CD14-positive monocyte (primary cell): ENCODE results near the gene BLOC1S1. TPM values are rescaled to one million over a fixed set of nuclear protein-coding genes. Genes with fewer than 3 reads are reported as not detected.

ENCODE experiments used
- DNase-seq, 3 donors: peaks; one replicate each; pipeline ENCODE4 v3.0.0-alpha.2; 2011 to 2022
- H2AFZ ChIP-seq: 2 replicates; pipeline ENCODE4 v1.6.0; 2012; ENCODE audit warnings: mild to moderate bottlenecking, low read depth, low read length, inconsistent platforms; ENCODE audit not compliant: insufficient read depth, poor library complexity, severe bottlenecking
- H3K27ac ChIP-seq, 2 donors: 1 replicate in 1 of 2; 2 replicates in 1 of 2; pipeline ENCODE4 v1.5.1; 2012 to 2013; ENCODE audit warnings: low read length in 2 of 2, control low read depth in 1 of 2, inconsistent platforms in 1 of 2, low read depth in 1 of 2, mild to moderate bottlenecking in 1 of 2
- H3K27me3 ChIP-seq, 2 donors: one replicate each; pipeline versions ENCODE4 v1.6.0 to v1.6.1; 2011 to 2013; ENCODE audit warnings: low read length in 2 of 2; ENCODE audit not compliant: control insufficient read depth in 2 of 2, insufficient read depth in 2 of 2
- H3K36me3 ChIP-seq, 2 donors: replicated peaks in 1 of 2; 1 replicate in 1 of 2; 2 replicates in 1 of 2; pipeline versions ENCODE4 v1.5.1 to v1.6.1; 2012 to 2013; ENCODE audit warnings: low read length in 2 of 2, control low read depth in 1 of 2, inconsistent platforms in 1 of 2, mild to moderate bottlenecking in 1 of 2; ENCODE audit not compliant: insufficient read depth in 2 of 2, control insufficient read depth in 1 of 2
- H3K4me1 ChIP-seq, 2 donors: 1 replicate in 1 of 2; 2 replicates in 1 of 2; pipeline versions ENCODE4 v1.5.1 to v1.6.1; 2012 to 2013; ENCODE audit warnings: low read length in 2 of 2, control low read depth in 1 of 2, inconsistent platforms in 1 of 2, mild to moderate bottlenecking in 1 of 2, moderate library complexity in 1 of 2; ENCODE audit not compliant: insufficient read depth in 2 of 2, control insufficient read depth in 1 of 2
- H3K4me2 ChIP-seq: replicated peaks from 2 replicates; pipeline ENCODE3; 2012; ENCODE audit warnings: low read length, moderate library complexity, mild to moderate bottlenecking; ENCODE audit not compliant: poor library complexity, severe bottlenecking; ENCODE audit errors: extremely low read depth
- H3K4me3 ChIP-seq, 3 experiments: fragments of 200-600 bp in 1 of 3; sonication (generic) in 1 of 3; replicated peaks in 1 of 3; 1 replicate in 2 of 3; 2 replicates in 1 of 3; pipeline ENCODE4 v1.5.1; 2011 to 2013; ENCODE audit warnings: low read length in 3 of 3, mild to moderate bottlenecking in 3 of 3, control low read depth in 2 of 3, low read depth in 2 of 3, inconsistent platforms in 1 of 3, moderate library complexity in 1 of 3
- H3K79me2 ChIP-seq: 2 replicates; pipeline ENCODE4 v1.6.0; 2012; ENCODE audit warnings: mild to moderate bottlenecking, control low read depth, inconsistent platforms, low read length, moderate library complexity; ENCODE audit not compliant: insufficient read depth
- H3K9ac ChIP-seq: 2 replicates; pipeline ENCODE4 v1.6.0; 2017; ENCODE audit warnings: low read length, mild to moderate bottlenecking; ENCODE audit not compliant: insufficient read depth, poor library complexity, severe bottlenecking
- H3K9me3 ChIP-seq, 2 donors: replicated peaks in 1 of 2; 1 replicate in 1 of 2; 2 replicates in 1 of 2; pipeline versions ENCODE4 v1.5.1 to v1.6.1; 2012 to 2013; ENCODE audit warnings: low read length in 2 of 2, control low read depth in 1 of 2; ENCODE audit not compliant: control insufficient read depth in 1 of 2, insufficient read depth in 1 of 2
- H4K20me1 ChIP-seq: 2 replicates; pipeline ENCODE4 v1.6.0; 2012; ENCODE audit warnings: mild to moderate bottlenecking, low read length, control low read depth, moderate library complexity; ENCODE audit not compliant: insufficient read depth
- H3K27ac Mint-ChIP-seq, 7 donors: one replicate each; pipeline ENCODE4 v1.8.0; 2020; ENCODE audit warnings: mild to moderate bottlenecking in 7 of 7, mixed read lengths in 7 of 7, moderate library complexity in 6 of 7, inconsistent platforms in 2 of 7
- H3K27me3 Mint-ChIP-seq, 3 donors: one replicate each; pipeline ENCODE4 v1.8.0; 2021 to 2022; ENCODE audit warnings: low read depth in 3 of 3, mild to moderate bottlenecking in 3 of 3, mixed read lengths in 3 of 3, moderate library complexity in 3 of 3, inconsistent platforms in 1 of 3
- H3K36me3 Mint-ChIP-seq, 2 donors: one replicate each; pipeline ENCODE4 v1.8.0; 2020; ENCODE audit warnings: mixed read lengths in 2 of 2, inconsistent platforms in 1 of 2, mild to moderate bottlenecking in 1 of 2
- H3K4me1 Mint-ChIP-seq: one replicate; pipeline ENCODE4 v1.8.0; 2020; ENCODE audit warnings: mild to moderate bottlenecking, mixed read lengths
- H3K4me3 Mint-ChIP-seq, 2 donors: one replicate each; pipeline ENCODE4 v1.8.0; 2020; ENCODE audit warnings: mild to moderate bottlenecking in 2 of 2, mixed read lengths in 2 of 2, moderate library complexity in 1 of 2
- H3K9me3 Mint-ChIP-seq, 7 donors: one replicate each; pipeline ENCODE4 v1.8.0; 2020 to 2022; ENCODE audit warnings: mixed read lengths in 7 of 7, mild to moderate bottlenecking in 6 of 7, moderate library complexity in 6 of 7, inconsistent platforms in 2 of 7
- WGBS: methylation state at CpG from one replicate; pipeline ENCODE4 v1.1.5; 2013; ENCODE audit warnings: missing lambda C conversion rate; ENCODE audit not compliant: insufficient coverage; 5-methylcytosine and 5-hydroxymethylcytosine counted together
- intact Hi-C, 2 donors: fragments of 100-400 bp; cut with micrococcal nuclease; formaldehyde crosslinking; loops; one replicate each; pipeline versions ENCODE4 v1.15.0 to v1.15.1; 2023
- polyA plus RNA-seq, 3 donors: library from polyadenylated mRNA; depleted of rRNA in 1 of 3; unstranded in 2 of 3; stranded (reverse) in 1 of 3; fragments of 300-500 nt in 2 of 3; fragments of >200 nt in 1 of 3; fragmentation: Illumina TruSeq in 2 of 3; gene quantifications; 1 replicate in 2 of 3; 2 replicates in 1 of 3; pipeline ENCODE4 v1.2.3, GENCODE V29; 2012 to 2021
- TF ChIP-seq, protein P1 (sequence below): fragments of 200-600 bp; IDR thresholded peaks from one replicate; pipeline ENCODE4 v1.8.0; 2022; ENCODE audit warnings: antibody characterized with exemption, mild to moderate bottlenecking

Gene BLOC1S1
- polyA plus RNA-seq, 3 donors: 222 to 358 (median 223) TPM

DNA sequence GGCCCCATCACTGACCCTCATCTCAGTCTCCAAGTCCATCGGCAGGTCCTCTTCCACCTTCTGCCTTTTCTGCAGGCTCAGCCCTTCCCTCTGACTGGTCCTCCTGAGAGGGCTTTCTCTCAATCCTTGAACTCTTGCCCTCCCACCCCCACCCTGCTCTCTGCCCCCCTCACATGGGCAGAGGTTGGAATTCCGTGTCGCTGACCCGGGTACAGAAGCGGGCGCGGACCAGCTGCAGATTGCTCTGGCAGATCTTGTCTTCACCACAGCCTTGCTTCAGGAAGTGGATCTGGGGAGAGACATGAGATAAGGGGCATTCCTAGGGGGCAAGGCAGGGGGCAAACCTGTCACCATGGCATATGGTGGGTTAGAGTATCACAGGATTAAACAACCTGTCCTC is 20.5 kb upstream of the BLOC1S1 start:
- Histone ChIP-seq H3K9ac (no peak overlapping the region), H3K36me3 (no peaks in the 10 kb centered on the region), H4K20me1 (no peaks in the 10 kb centered on the region), H3K27me3 (no peaks in the 10 kb centered on the region), H3K4me3 (no peak overlapping the region), H3K4me2 (no peak overlapping the region), H2AFZ (no peak overlapping the region), H3K9me3 (no peaks in the 10 kb centered on the region), H3K27ac (no peak overlapping the region), H3K4me1 (no peaks in the 10 kb centered on the region), H3K79me2 (no peaks in the 10 kb centered on the region)
- TF ChIP-seq, protein P1, sequence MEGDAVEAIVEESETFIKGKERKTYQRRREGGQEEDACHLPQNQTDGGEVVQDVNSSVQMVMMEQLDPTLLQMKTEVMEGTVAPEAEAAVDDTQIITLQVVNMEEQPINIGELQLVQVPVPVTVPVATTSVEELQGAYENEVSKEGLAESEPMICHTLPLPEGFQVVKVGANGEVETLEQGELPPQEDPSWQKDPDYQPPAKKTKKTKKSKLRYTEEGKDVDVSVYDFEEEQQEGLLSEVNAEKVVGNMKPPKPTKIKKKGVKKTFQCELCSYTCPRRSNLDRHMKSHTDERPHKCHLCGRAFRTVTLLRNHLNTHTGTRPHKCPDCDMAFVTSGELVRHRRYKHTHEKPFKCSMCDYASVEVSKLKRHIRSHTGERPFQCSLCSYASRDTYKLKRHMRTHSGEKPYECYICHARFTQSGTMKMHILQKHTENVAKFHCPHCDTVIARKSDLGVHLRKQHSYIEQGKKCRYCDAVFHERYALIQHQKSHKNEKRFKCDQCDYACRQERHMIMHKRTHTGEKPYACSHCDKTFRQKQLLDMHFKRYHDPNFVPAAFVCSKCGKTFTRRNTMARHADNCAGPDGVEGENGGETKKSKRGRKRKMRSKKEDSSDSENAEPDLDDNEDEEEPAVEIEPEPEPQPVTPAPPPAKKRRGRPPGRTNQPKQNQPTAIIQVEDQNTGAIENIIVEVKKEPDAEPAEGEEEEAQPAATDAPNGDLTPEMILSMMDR: no peak
- intact Hi-C loops: no loop called here
- H3K9me3 Mint-ChIP-seq: peaks cover 0 to 3% (median 0%) of the 10 kb centered on the region in 7 donors
- H3K27me3 Mint-ChIP-seq: peaks cover 5 to 7% (median 7%) of the 10 kb centered on the region in 3 donors
- WGBS: 100% methylated on average over 1 of the region's 7 CpGs
- H3K36me3 Mint-ChIP-seq: peaks cover 2 to 8% of the 10 kb centered on the region in 2 donors
- DNase-seq: no peak
- H3K27ac Mint-ChIP-seq: no peak overlapping the region
- no peak overlapping the region for H3K4me3 Mint-ChIP-seq
- H3K4me1 Mint-ChIP-seq: peaks cover under 1% of the 10 kb centered on the region

DNA sequence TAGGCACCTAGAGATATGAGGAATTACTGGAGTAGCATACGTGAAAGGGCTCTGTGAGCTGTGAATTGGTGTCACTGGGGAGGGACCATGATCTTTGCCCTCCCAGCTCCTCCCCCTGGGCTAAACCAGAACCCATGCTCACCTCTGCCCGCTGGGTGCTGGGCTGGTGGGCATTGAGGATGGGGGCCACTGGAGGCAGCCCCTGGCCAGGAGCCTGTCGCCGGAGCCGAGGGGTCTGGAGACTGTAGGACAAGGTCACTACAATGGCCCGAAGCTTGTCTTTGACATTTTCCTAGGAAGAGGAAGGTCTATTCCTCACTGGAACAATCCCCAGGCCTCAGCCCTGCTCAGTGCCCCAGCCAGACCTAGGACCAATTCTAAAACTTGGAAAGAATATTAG is 19.7 kb upstream of the BLOC1S1 start:
- Histone ChIP-seq H3K27ac (no peak overlapping the region), H3K4me2 (no peak overlapping the region), H4K20me1 (no peaks in the 10 kb centered on the region), H3K9me3 (no peaks in the 10 kb centered on the region), H3K36me3 (no peaks in the 10 kb centered on the region), H3K9ac (no peak overlapping the region), H3K4me1 (peaks cover 0 to 3% of the 10 kb centered on the region in 2 donors), H3K4me3 (no peak overlapping the region), H2AFZ (no peak overlapping the region), H3K27me3 (no peaks in the 10 kb centered on the region), H3K79me2 (no peaks in the 10 kb centered on the region)
- Mint-ChIP-seq H3K27me3 (peaks cover 5 to 7% (median 7%) of the 10 kb centered on the region in 3 donors), H3K9me3 (peaks cover 0 to 3% (median 0%) of the 10 kb centered on the region in 7 donors), H3K27ac (no peak overlapping the region), H3K4me1 (peaks cover 7% of the 10 kb centered on the region), H3K4me3 (no peak overlapping the region), H3K36me3 (peaks cover 2 to 8% of the 10 kb centered on the region in 2 donors)
- TF ChIP-seq, protein P1: no peak
- no peak for DNase-seq
- intact Hi-C loops: no loop called here
- no CpG with 5 or more reads among the region's 6 CpGs for WGBS
